ENCODE measurements around the gene TBC1D10B.

Gene TBC1D10B

GRCh38 chr16:30374538-30374937 lies 4.2 kb upstream of the TBC1D10B start, which contains the start of gene MYL11:
TSS of gene MYL11 (plus strand) at chr16:30374802. CDS start at chr16:30374858, 56 bp downstream.
- TF ChIP-seq EZH2phosphoT487 (IDR thresholded peaks at IDR 0.05; ENCODE audit: low read depth), result no peak
- TF ChIP-seq CTCF (IDR thresholded peaks at IDR 0.05; ENCODE audit: low read depth, low read length), result no peak
- Histone ChIP-seq H3K9me3 (ENCODE audit: insufficient read depth, low read length) (no peaks in the 10 kb centered on the region), H3K36me3 (replicated peaks; ENCODE audit: low read depth, low read length) (no peaks in the 10 kb centered on the region), H2AFZ (ENCODE audit: low read depth, low read length) (no peak within 1 kb of the TSS), H3K79me2 (ENCODE audit: low read length) (peaks cover 10% of the 10 kb centered on the region), H3K9ac (ENCODE audit: low read length) (no peak within 1 kb of the TSS), H4K20me1 (ENCODE audit: insufficient read depth, low read length) (no peaks in the 10 kb centered on the region), H3K27me3 (ENCODE audit: low read depth, low read length) (no peaks in the 10 kb centered on the region), H3K4me1 (ENCODE audit: low read length) (peaks cover 21% of the 10 kb centered on the region), H3K27ac (ENCODE audit: low read length) (no peak within 1 kb of the TSS), H3K4me3 (ENCODE audit: low read length) (no peak within 1 kb of the TSS), H3K4me2 (ENCODE audit: low read length) (no peak within 1 kb of the TSS)

- H3K9ac ChIP-seq (ENCODE audit: low read length), result no peak overlapping the region
- no peak overlapping the region for H2AFZ ChIP-seq (ENCODE audit: low read depth, low read length)
- peaks cover 23% of the 10 kb centered on the region for H3K79me2 ChIP-seq (ENCODE audit: low read length)
- no peak overlapping the region for H3K4me3 ChIP-seq (ENCODE audit: low read length)
- H3K27me3 ChIP-seq (ENCODE audit: low read depth, low read length), result no peaks in the 10 kb centered on the region
- peaks cover 31% of the 10 kb centered on the region for H3K4me1 ChIP-seq (ENCODE audit: low read length)
- H3K36me3 ChIP-seq (replicated peaks; ENCODE audit: low read depth, low read length), result no peaks in the 10 kb centered on the region
- H3K27ac ChIP-seq (ENCODE audit: low read length), result no peak overlapping the region
- H3K4me2 ChIP-seq (ENCODE audit: low read length), result no peak overlapping the region
- H4K20me1 ChIP-seq (ENCODE audit: insufficient read depth, low read length), result peaks cover 18% of the 10 kb centered on the region
- TF ChIP-seq CTCF (IDR thresholded peaks at IDR 0.05; ENCODE audit: low read depth, low read length) (no peak), EZH2phosphoT487 (IDR thresholded peaks at IDR 0.05; ENCODE audit: low read depth) (no peak)
- no peaks in the 10 kb centered on the region for H3K9me3 ChIP-seq (ENCODE audit: insufficient read depth, low read length)
These were observed 2.4 kb upstream of the TBC1D10B start for GRCh38 chr16:30372725-30373124.

GRCh38 chr16:30372038-30372712 lies 1.9 kb upstream of the TBC1D10B start:
- H3K4me2 ChIP-seq (ENCODE audit: low read length), result peak overlapping the region; percentile 97
- H3K9me3 ChIP-seq (ENCODE audit: insufficient read depth, low read length), result no peaks in the 10 kb centered on the region
- peak overlapping the region; percentile 17; the same call in 1 of the 2 replicates for H2AFZ ChIP-seq (ENCODE audit: low read depth, low read length)
- H3K4me3 ChIP-seq (ENCODE audit: low read length), result peak overlapping the region; percentile 83
- H4K20me1 ChIP-seq (ENCODE audit: insufficient read depth, low read length), result peaks cover 23% of the 10 kb centered on the region
- no peaks in the 10 kb centered on the region for H3K27me3 ChIP-seq (ENCODE audit: low read depth, low read length)
- peaks cover 29% of the 10 kb centered on the region for H3K79me2 ChIP-seq (ENCODE audit: low read length)
- no peaks in the 10 kb centered on the region for H3K36me3 ChIP-seq (replicated peaks; ENCODE audit: low read depth, low read length)
- TF ChIP-seq EZH2phosphoT487 (IDR thresholded peaks at IDR 0.05; ENCODE audit: low read depth) (no peak), CTCF (IDR thresholded peaks at IDR 0.05; ENCODE audit: low read depth, low read length) (no peak)
- H3K4me1 ChIP-seq (ENCODE audit: low read length), result peaks cover 33% of the 10 kb centered on the region
- no peak overlapping the region for H3K27ac ChIP-seq (ENCODE audit: low read length)
- H3K9ac ChIP-seq (ENCODE audit: low read length), result peak overlapping the region; percentile 86

- H3K79me2 ChIP-seq (ENCODE audit: low read length), result peaks cover 36% of the 10 kb centered on the region
- H4K20me1 ChIP-seq (ENCODE audit: insufficient read depth, low read length), result peaks cover 24% of the 10 kb centered on the region
- peak overlapping the region; percentile 83 for H3K4me3 ChIP-seq (ENCODE audit: low read length)
- H3K27me3 ChIP-seq (ENCODE audit: low read depth, low read length), result no peaks in the 10 kb centered on the region
- H3K9me3 ChIP-seq (ENCODE audit: insufficient read depth, low read length), result no peaks in the 10 kb centered on the region
- peak overlapping the region; percentile 59 for H3K27ac ChIP-seq (ENCODE audit: low read length)
- peak overlapping the region; percentile 97 for H3K4me2 ChIP-seq (ENCODE audit: low read length)
- H2AFZ ChIP-seq (ENCODE audit: low read depth, low read length), result no peak overlapping the region; the same call in 1 of the 2 replicates
- H3K36me3 ChIP-seq (replicated peaks; ENCODE audit: low read depth, low read length), result no peaks in the 10 kb centered on the region
- no peak for TF ChIP-seq EZH2phosphoT487 (IDR thresholded peaks at IDR 0.05; ENCODE audit: low read depth)
- TF ChIP-seq CTCF (IDR thresholded peaks at IDR 0.05; ENCODE audit: low read depth, low read length), result no peak
- peak overlapping the region; percentile 86 for H3K9ac ChIP-seq (ENCODE audit: low read length)
- H3K4me1 ChIP-seq (ENCODE audit: low read length), result peaks cover 30% of the 10 kb centered on the region
These were observed 1.0 kb upstream of the TBC1D10B start for GRCh38 chr16:30371248-30371816.

Measured in OCI-LY3 (cell line).